Mesothelial cell of epicardium (in vitro differentiated cells): ENCODE results near the gene VMO1. TPM values are rescaled to one million over a fixed set of nuclear protein-coding genes. Genes with fewer than 3 reads are reported as not detected.

ENCODE experiments used
- DNase-seq, 2 experiments: peaks; one replicate each; pipeline ENCODE4 v3.0.0; 2021; ENCODE audit warnings: low spot score in 2 of 2; ENCODE audit not compliant: unreplicated experiment in 2 of 2
- H3K27ac Mint-ChIP-seq: 2 replicates; pipeline ENCODE4 v1.8.0; 2021; ENCODE audit warnings: mixed read lengths
- H3K27me3 Mint-ChIP-seq: 2 replicates; pipeline ENCODE4 v1.8.0; 2021; ENCODE audit warnings: low read depth, mixed read lengths
- H3K36me3 Mint-ChIP-seq: 2 replicates; pipeline ENCODE4 v1.8.0; 2021; ENCODE audit warnings: mixed read lengths
- H3K4me1 Mint-ChIP-seq: 2 replicates; pipeline ENCODE4 v1.8.0; 2021; ENCODE audit warnings: mixed read lengths
- H3K4me3 Mint-ChIP-seq: 2 replicates; pipeline ENCODE4 v1.8.0; 2021; ENCODE audit warnings: mild to moderate bottlenecking, moderate library complexity, mixed read lengths
- H3K9me3 Mint-ChIP-seq: 2 replicates; pipeline ENCODE4 v1.8.0; 2021; ENCODE audit warnings: mixed read lengths
- CTCF ChIP-seq: fragments of 200-600 bp; sonication (generic); IDR thresholded peaks from one replicate; pipeline ENCODE4 v1.5.0; 2021; ENCODE audit warnings: antibody characterized with exemption; ENCODE audit not compliant: unreplicated experiment
- total RNA-seq: library from RNA; stranded (reverse); gene quantifications from 3 replicates; pipeline ENCODE4 v1.2.1, GENCODE V29; 2021

The VMO1 gene
- total RNA-seq, 1 donor from 2014 or later, result 2.5 TPM

- Mint-ChIP-seq H3K4me3 (no peak overlapping the region), H3K27me3 (peaks cover 89% of the 10 kb centered on the region), H3K4me1 (no peaks in the 10 kb centered on the region), H3K27ac (no peak overlapping the region), H3K9me3 (no peaks in the 10 kb centered on the region), H3K36me3 (no peaks in the 10 kb centered on the region)
- DNase-seq, result no peak
- no peak for TF ChIP-seq CTCF
These were observed 35.6 kb downstream of the VMO1 start for GRCh38 chr17:4750606-4751005.

GRCh38 chr17:4748686-4749085 is 37.5 kb downstream of the VMO1 start:
- Mint-ChIP-seq H3K4me3 (no peak overlapping the region), H3K36me3 (no peaks in the 10 kb centered on the region), H3K27ac (no peak overlapping the region), H3K27me3 (peaks cover 92% of the 10 kb centered on the region), H3K4me1 (peaks cover 6% of the 10 kb centered on the region), H3K9me3 (no peaks in the 10 kb centered on the region)
- no peak for DNase-seq
- no peak for TF ChIP-seq CTCF

GRCh38 chr17:4747847-4748246 is 38.3 kb downstream of the VMO1 start:
- Mint-ChIP-seq H3K9me3 (no peaks in the 10 kb centered on the region), H3K36me3 (no peaks in the 10 kb centered on the region), H3K27me3 (peaks cover 94% of the 10 kb centered on the region), H3K4me1 (peaks cover 6% of the 10 kb centered on the region), H3K27ac (no peak overlapping the region), H3K4me3 (no peak overlapping the region)
- TF ChIP-seq CTCF, result no peak
- no peak for DNase-seq

- H3K4me1 Mint-ChIP-seq, result peaks cover 7% of the 10 kb centered on the region
- TF ChIP-seq CTCF, result no peak
- H3K27ac Mint-ChIP-seq, result peak overlapping the region; percentile 25
- peaks cover 96% of the 10 kb centered on the region for H3K27me3 Mint-ChIP-seq
- peak overlapping the region; percentile 52 for H3K4me3 Mint-ChIP-seq
- H3K36me3 Mint-ChIP-seq, result no peaks in the 10 kb centered on the region
- no peak for DNase-seq
- H3K9me3 Mint-ChIP-seq, result no peaks in the 10 kb centered on the region
These were observed 40.9 kb downstream of the VMO1 start for GRCh38 chr17:4744999-4745969.

GRCh38 chr17:4743898-4744297 is 42.3 kb downstream of the VMO1 start:
- Mint-ChIP-seq H3K4me3 (no peak overlapping the region), H3K27ac (no peak overlapping the region), H3K4me1 (peaks cover 13% of the 10 kb centered on the region), H3K9me3 (no peaks in the 10 kb centered on the region), H3K27me3 (peaks cover 94% of the 10 kb centered on the region), H3K36me3 (no peaks in the 10 kb centered on the region)
- no peak for DNase-seq
- TF ChIP-seq CTCF, result no peak
